A204.1 (cell line): ENCODE results near the gene AP2M1.

Experiments used
- FAIRE-seq: peaks from 2 replicates; lab custom pipeline; 2012; peaks lifted over from hg19 to GRCh38; lab: Jason Lieb, UNC

AP2M1 gene

GRCh38 chr3:184228376-184229137 lies 53.9 kb downstream of the AP2M1 start:
- FAIRE-seq, result no peak

DNA sequence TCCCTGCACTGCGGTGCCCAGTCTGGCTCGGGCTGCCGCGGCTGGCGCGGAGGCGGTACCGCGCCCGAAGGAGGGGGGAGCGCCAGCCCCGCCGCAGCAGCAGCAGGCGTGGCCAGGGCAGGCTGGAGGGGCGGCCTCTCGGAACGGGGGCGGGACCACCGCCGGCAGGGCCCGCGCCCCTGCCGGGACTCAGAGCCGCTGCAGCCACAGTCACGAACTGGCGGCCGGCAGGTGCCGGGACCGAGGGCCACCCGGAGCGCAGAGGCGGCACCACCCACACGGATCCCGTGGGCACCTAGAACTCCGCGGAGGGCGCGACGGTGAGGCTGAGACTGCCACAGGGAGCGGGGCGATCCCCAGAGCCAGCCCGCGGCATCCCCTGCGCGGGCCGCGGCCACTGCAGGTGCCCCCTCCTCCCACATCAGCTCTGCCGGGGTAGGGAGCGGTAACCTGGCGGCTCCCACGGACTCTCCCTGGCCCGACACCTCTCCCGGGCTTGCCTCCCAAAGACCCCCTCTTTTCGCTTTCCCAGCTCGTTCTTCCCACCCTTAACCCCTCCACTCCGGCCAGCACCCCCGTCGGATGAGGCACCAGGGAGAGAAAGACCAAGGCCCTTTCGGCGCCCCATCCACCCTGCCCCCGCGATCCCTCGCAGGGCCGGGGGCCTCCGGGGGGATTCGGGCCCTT lies 54.9 kb downstream of the AP2M1 start, which contains the start of gene VWA5B2:
Gene VWA5B2 (plus strand): TSS at position 192 of the 687 bp plus-strand sequence. CDS start 944 bp downstream, outside the sequence.
- no peak for FAIRE-seq

DNA sequence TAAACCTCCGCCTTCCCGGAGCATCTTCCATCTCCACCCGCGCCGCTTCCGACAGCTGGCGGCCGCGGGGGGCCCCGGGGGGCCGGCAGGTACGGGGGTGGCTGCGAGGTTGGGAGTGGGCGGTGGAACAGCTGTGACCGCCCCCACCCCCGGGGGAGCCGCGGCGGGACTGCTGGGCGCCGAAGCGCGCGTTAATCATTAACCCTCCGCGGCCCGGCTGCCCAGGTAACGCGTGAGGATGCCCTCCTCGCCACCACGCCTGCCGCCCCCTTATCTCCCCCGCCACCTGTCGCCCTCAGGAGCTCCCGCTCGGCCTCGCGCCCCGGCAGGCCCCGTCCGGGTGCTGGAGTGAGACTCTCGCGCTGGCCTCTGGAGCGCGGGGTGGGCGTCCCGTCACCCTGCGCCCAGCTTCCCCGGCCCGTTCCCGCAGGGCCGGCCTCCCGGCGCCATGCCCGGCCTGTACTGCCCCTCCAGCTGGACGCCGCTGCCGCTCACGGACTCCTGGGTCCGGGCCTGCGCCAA lies 55.5 kb downstream of the AP2M1 start:
- no peak for FAIRE-seq

GRCh38 chr3:184230603-184231528 lies 56.2 kb downstream of the AP2M1 start:
- no peak for FAIRE-seq

DNA sequence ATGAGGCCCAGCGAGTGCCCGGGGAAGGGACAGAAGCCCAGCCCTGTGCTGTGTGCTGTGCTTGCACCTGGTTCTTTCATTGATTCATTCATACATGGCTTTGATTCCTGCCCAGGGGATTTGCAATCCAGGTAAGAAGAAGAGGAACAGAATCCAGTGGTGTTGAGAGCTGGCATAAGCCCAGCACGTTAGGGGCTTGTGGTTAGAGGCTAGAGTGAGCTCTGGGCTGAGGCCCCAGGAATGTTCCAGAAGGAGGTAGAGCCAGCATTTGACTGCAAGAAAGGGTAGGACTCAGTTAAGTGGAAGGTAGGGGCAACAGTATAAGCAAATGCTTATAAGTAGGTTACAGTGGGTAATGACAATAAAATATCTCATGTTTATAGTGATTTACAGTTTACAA lies 57.0 kb downstream of the AP2M1 start:
- FAIRE-seq, result no peak

GRCh38 chr3:184233127-184233843 lies 58.6 kb downstream of the AP2M1 start:
- no peak for FAIRE-seq
